Ishikawa (cell line): ENCODE measurements around the gene SLC28A1.

Experiments
- CEBPB ChIP-seq: IDR thresholded peaks from 2 replicates; pipeline ENCODE4 v1.6.1; 2012
- CREB1 ChIP-seq: IDR thresholded peaks from 2 replicates; pipeline ENCODE4 v1.6.1; 2012; ENCODE audit warnings: low read depth
- EGR1 ChIP-seq: IDR thresholded peaks from 2 replicates; pipeline ENCODE4 v1.6.1; 2012
- EP300 ChIP-seq: IDR thresholded peaks from 2 replicates; pipeline ENCODE4 v1.6.1; 2012; ENCODE audit warnings: borderline replicate concordance
- FOXM1 ChIP-seq: IDR thresholded peaks from 2 replicates; pipeline ENCODE4 v1.6.1; 2012; ENCODE audit warnings: low read depth, borderline replicate concordance
- NFIC ChIP-seq: IDR thresholded peaks from 2 replicates; pipeline ENCODE4 v1.6.1; 2012
- RAD21 ChIP-seq: IDR thresholded peaks from 2 replicates; pipeline ENCODE4 v1.6.1; 2012; ENCODE audit warnings: low read depth
- TAF1 ChIP-seq: IDR thresholded peaks from 2 replicates; pipeline ENCODE4 v1.6.1; 2012; ENCODE audit warnings: low read depth, mild to moderate bottlenecking
- TCF12 ChIP-seq: IDR thresholded peaks from 2 replicates; pipeline ENCODE4 v1.6.1; 2012; ENCODE audit warnings: low read depth
- TEAD4 ChIP-seq: IDR thresholded peaks from 2 replicates; pipeline ENCODE4 v1.6.1; 2012
- YY1 ChIP-seq: IDR thresholded peaks from 2 replicates; pipeline ENCODE4 v1.6.1; 2012; ENCODE audit warnings: low read depth
- ZBTB7A ChIP-seq: IDR thresholded peaks from 2 replicates; pipeline ENCODE4 v1.6.1; 2012; ENCODE audit warnings: low read depth
- TF ChIP-seq, protein P1 (sequence below): IDR thresholded peaks from 2 replicates; pipeline ENCODE4 v1.6.1; 2012
- TF ChIP-seq, protein P2 (sequence below): IDR thresholded peaks from 2 replicates; pipeline ENCODE4 v1.6.1; 2012; ENCODE audit warnings: low read depth, mild to moderate bottlenecking
- TF ChIP-seq, protein P3 (sequence below): IDR thresholded peaks from 2 replicates; pipeline ENCODE4 v1.6.1; 2012

Gene SLC28A1

DNA sequence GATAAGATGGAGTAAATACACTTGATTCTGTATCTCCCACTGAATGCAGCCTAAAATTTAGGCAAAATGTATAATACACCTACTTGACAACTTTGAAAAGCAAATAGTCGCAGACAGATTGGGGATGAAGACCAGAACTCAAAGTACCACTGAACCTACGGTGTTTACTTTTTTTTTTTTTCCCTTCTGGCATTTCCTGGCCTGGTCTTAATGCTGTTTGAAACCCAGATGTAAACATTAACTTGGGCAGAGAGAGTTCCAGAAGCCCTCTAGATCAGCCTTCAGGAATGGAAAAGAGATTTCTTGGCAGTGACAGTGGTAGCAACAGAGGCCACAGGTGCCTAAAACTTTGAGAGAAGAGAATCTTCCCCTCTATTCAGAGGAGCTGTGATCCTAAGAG, 39.5 kb upstream of the SLC28A1 start:
- TF ChIP-seq CEBPB (no peak), ZBTB7A (no peak)

GRCh38 chr15:84845631-84846030, 38.8 kb upstream of the SLC28A1 start:
- TF ChIP-seq RAD21: peak; percentile 82

GRCh38 chr15:84846269-84846668, 38.2 kb upstream of the SLC28A1 start:
- TF ChIP-seq, protein P1, sequence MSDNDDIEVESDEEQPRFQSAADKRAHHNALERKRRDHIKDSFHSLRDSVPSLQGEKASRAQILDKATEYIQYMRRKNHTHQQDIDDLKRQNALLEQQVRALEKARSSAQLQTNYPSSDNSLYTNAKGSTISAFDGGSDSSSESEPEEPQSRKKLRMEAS: no peak
- TF ChIP-seq NFIC (no peak), TCF12 (no peak), RAD21 (no peak), ZBTB7A (no peak), YY1 (no peak), CREB1 (no peak), EP300 (no peak), EGR1 (no peak), TEAD4 (no peak), FOXM1 (no peak), TAF1 (no peak), CEBPB (no peak)
- TF ChIP-seq, protein P2, sequence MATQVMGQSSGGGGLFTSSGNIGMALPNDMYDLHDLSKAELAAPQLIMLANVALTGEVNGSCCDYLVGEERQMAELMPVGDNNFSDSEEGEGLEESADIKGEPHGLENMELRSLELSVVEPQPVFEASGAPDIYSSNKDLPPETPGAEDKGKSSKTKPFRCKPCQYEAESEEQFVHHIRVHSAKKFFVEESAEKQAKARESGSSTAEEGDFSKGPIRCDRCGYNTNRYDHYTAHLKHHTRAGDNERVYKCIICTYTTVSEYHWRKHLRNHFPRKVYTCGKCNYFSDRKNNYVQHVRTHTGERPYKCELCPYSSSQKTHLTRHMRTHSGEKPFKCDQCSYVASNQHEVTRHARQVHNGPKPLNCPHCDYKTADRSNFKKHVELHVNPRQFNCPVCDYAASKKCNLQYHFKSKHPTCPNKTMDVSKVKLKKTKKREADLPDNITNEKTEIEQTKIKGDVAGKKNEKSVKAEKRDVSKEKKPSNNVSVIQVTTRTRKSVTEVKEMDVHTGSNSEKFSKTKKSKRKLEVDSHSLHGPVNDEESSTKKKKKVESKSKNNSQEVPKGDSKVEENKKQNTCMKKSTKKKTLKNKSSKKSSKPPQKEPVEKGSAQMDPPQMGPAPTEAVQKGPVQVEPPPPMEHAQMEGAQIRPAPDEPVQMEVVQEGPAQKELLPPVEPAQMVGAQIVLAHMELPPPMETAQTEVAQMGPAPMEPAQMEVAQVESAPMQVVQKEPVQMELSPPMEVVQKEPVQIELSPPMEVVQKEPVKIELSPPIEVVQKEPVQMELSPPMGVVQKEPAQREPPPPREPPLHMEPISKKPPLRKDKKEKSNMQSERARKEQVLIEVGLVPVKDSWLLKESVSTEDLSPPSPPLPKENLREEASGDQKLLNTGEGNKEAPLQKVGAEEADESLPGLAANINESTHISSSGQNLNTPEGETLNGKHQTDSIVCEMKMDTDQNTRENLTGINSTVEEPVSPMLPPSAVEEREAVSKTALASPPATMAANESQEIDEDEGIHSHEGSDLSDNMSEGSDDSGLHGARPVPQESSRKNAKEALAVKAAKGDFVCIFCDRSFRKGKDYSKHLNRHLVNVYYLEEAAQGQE: no peak
- TF ChIP-seq, protein P3, sequence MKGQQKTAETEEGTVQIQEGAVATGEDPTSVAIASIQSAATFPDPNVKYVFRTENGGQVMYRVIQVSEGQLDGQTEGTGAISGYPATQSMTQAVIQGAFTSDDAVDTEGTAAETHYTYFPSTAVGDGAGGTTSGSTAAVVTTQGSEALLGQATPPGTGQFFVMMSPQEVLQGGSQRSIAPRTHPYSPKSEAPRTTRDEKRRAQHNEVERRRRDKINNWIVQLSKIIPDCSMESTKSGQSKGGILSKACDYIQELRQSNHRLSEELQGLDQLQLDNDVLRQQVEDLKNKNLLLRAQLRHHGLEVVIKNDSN: no peak

- TF ChIP-seq YY1 (no peak), CEBPB (no peak), TEAD4 (no peak), NFIC (no peak), FOXM1 (no peak), EGR1 (no peak), ZBTB7A (no peak), RAD21 (no peak), CREB1 (no peak), EP300 (no peak), TAF1 (no peak), TCF12 (no peak)
- TF ChIP-seq, protein P1: no peak
- TF ChIP-seq, protein P2: no peak
- TF ChIP-seq, protein P3: no peak
Observed at GRCh38 chr15:84847382-84847781, 37.1 kb upstream of the SLC28A1 start.

GRCh38 chr15:84852212-84852611, 32.2 kb upstream of the SLC28A1 start:
- no peak for TF ChIP-seq EP300
- TF ChIP-seq, protein P1: no peak
- TF ChIP-seq YY1: no peak
- no peak for TF ChIP-seq ZBTB7A

DNA sequence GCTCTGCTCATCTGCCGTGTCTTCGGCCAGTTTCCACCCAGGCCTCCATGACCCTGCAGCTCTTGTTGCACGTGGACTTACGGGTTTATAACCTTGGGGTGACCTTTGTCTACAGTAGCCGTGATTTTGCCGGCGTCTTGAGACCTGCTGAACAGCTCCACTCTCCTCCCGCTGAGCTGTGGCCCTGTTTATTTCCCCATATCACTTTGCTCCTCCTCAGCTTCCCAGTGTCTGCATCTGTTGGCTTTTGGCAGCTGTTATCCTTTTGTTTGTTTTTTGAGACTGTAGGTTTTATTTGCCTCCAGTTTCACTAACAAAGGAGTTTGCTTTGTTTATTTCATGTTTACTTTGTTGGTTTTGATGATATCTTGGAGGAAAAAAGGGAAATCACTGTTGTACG, 29.3 kb upstream of the SLC28A1 start:
- TF ChIP-seq, protein P2: no peak
- TF ChIP-seq ZBTB7A (no peak), TAF1 (no peak)
- TF ChIP-seq, protein P1: no peak
